ENCODE measurements around the gene STN1.

STN1 gene

GRCh38 chr10:103929381-103929921, 11.5 kb upstream of the STN1 start:
- no peak for DNase-seq (ENCODE audit: low read depth)

- DNase-seq (ENCODE audit: low read depth), result no peak
Measured at GRCh38 chr10:103928784-103929183, 10.8 kb upstream of the STN1 start.

GRCh38 chr10:103926722-103927319, 8.8 kb upstream of the STN1 start:
- no peak for DNase-seq (ENCODE audit: low read depth)

- no peak for DNase-seq (ENCODE audit: low read depth)
Measured at GRCh38 chr10:103925591-103925990, 7.6 kb upstream of the STN1 start.

GRCh38 chr10:103923502-103923901, 5.5 kb upstream of the STN1 start:
- DNase-seq (ENCODE audit: low read depth), result no peak

- DNase-seq (ENCODE audit: low read depth), result no peak
Measured at GRCh38 chr10:103922659-103923058, 4.7 kb upstream of the STN1 start.

- DNase-seq (ENCODE audit: low read depth), result no peak
Measured at GRCh38 chr10:103921750-103922195, 3.8 kb upstream of the STN1 start.

GRCh38 chr10:103921248-103921647, 3.3 kb upstream of the STN1 start:
- no peak for DNase-seq (ENCODE audit: low read depth)

- DNase-seq (ENCODE audit: low read depth), result no peak
Measured at GRCh38 chr10:103919648-103920025, 1.7 kb upstream of the STN1 start.

GRCh38 chr10:103917302-103918052, 507 bp downstream of the STN1 start:
- no peak for DNase-seq (ENCODE audit: low read depth)

GRCh38 chr10:103916876-103917275, 1.1 kb downstream of the STN1 start:
- DNase-seq (ENCODE audit: low read depth), result no peak

GRCh38 chr10:103916254-103916653, 1.7 kb downstream of the STN1 start:
- no peak for DNase-seq (ENCODE audit: low read depth)

- DNase-seq (ENCODE audit: low read depth), result no peak
Measured at GRCh38 chr10:103915796-103916195, 2.2 kb downstream of the STN1 start.

- DNase-seq (ENCODE audit: low read depth), result no peak
Measured at GRCh38 chr10:103912759-103913158, 5.2 kb downstream of the STN1 start.

- no peak for DNase-seq (ENCODE audit: low read depth)
Measured at GRCh38 chr10:103911021-103911459, 6.9 kb downstream of the STN1 start.

- no peak for DNase-seq (ENCODE audit: low read depth)
Measured at GRCh38 chr10:103910442-103911012, 7.5 kb downstream of the STN1 start.

- DNase-seq (ENCODE audit: low read depth), result no peak
Measured at GRCh38 chr10:103905441-103905840, 12.5 kb downstream of the STN1 start.

GRCh38 chr10:103901299-103901698, 16.7 kb downstream of the STN1 start:
- no peak for DNase-seq (ENCODE audit: low read depth)

GRCh38 chr10:103899312-103899711, 18.7 kb downstream of the STN1 start:
- DNase-seq (ENCODE audit: low read depth), result no peak

GRCh38 chr10:103897241-103897774, 20.7 kb downstream of the STN1 start:
- no peak for DNase-seq (ENCODE audit: low read depth)

- DNase-seq (ENCODE audit: low read depth), result no peak
Measured at GRCh38 chr10:103896225-103896624, 21.8 kb downstream of the STN1 start.

- DNase-seq (ENCODE audit: low read depth), result no peak
Measured at GRCh38 chr10:103895411-103896186, 22.4 kb downstream of the STN1 start.
